ENCODE data around the gene MSH4.
"Not testable (repeated sequence)": the region's sequence is repeated elsewhere in the genome, so short reads cannot be mapped to it uniquely, and the experiment has no call there.

Gene MSH4

DNA sequence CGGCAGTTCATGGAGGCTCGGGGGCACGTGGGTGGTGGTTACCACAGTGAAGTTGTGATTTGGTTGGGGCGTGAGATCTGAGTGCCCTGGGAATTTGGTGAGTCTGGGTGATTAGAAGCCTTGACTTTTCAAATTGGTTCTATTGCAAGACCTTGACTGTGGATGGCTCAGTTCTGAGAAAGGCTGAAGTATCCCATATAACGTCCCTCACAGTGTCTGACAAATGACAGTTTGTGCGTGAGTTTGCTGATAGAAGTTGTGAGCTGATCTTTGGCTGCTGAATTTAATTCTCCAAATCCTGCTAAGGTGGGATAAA is 549 bp downstream of the MSH4 start:
- DNase-seq (ENCODE audit: low read depth), result no peak

- no peak for DNase-seq (ENCODE audit: low read depth)
Observed at GRCh38 chr1:75797606-75798216, 1.0 kb downstream of the MSH4 start.

DNA sequence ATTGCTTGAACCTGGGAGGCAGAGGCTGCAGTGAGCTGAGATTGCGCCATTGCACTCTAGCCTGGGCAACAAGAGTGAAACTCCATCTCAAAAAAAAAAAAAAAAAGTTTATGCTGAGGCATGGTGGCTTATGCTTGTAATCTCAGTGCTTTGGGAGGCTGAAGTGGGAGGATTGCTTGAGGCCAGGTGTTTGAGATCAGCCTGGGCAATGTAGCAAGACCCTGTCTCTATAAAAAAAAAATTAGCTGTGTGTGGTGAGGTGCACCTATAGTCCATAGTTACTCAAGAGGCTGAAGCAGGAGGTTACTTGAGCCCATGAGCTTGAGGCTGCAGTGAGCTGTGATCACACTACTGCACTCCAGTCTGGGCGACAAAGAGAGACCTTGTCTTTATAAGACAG is 4.8 kb downstream of the MSH4 start:
- DNase-seq (ENCODE audit: low read depth), result not testable (repeated sequence)

DNA sequence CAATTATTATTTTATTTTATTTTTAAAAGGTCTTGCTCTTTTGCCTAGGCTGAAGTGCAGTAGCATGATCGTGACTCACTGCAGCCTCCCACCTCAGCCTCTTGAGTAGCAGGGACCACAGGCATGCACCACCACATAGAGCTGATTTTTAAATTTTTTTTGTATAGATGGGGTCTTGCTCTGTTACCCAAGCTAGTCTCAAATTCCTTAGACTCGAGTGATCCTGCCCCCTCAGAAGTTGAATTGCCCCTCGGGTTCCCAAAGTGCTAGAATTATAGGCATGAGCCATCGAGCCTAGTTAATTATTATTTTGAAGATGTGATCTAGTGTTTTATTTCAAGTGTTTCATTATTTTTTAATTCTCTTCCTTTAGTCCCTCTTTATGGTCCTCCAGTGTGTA is 12.2 kb downstream of the MSH4 start:
- no peak for DNase-seq (ENCODE audit: low read depth)

DNA sequence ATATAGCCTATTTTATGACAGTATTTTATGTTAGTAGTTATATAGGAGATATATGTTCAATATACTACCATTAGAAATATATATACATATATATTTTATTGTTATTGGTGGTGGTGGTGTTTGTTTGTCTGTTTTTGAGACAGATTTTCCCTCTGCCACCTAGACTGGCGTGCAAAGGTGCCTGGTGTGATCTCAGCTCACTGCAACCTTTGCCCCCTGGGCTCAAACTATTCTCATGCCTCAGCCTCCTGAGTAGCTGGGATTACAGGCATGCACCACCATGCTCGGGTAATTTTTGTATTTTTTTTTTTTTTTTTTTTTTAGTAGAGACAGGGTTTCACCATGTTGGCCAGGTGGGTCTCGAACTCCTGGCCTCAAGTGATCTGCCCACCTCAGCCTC is 13.4 kb downstream of the MSH4 start:
- not testable (repeated sequence) for DNase-seq (ENCODE audit: low read depth)

DNA sequence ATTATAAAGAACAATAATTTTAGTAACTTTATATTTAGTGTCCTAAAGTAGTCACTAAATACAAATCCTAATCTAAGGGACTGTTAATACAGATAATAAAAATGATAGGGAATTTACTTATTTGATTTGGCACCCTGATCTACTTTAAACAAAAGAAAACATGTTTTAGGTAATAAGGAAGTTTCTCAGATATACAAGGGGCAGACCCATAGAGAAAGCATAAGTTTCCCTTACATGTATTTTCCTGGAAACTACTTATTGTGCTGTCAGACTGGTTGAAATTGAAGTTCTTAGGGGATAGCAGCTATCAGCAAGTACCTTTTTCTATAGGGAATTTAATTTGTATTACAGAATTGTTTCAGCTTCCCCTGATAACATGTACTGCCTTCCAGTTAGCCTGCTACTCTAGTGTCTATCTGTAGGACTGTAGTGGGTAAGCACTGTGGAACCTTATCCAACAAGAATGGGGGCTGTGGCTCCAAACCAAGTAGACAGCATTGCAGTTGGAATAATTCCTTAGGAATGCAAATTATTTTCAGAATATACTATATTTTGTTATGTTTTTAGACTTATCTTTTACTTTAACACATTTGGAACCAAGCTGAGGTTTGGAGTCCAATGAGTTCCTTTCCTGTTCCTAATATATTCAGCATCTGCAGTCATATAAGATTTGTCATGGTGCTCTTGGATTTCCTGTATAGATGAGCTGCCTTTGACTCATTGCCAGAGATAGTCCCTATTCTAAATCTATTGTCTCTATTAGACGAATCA is 14.7 kb downstream of the MSH4 start:
- no peak for DNase-seq (ENCODE audit: low read depth)

DNA sequence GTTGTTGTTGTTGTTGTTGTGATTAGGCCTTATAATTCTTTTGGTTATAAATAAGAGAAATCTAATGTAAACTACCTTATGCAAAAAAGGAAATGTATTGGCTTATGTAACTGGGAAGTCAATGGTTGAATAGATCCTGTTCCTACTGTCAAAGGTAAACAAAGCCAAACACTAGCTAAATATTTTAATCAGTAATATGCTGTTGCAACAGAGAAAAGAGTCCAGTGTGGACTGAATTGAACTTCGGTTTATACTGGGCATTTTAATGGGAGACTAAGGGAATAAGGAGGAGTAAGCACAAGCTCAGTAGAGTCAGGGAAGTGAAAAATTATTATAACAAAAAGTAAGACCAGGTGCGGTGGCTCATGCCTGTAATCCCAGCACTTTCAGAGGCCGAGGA is 15.4 kb downstream of the MSH4 start:
- no peak for DNase-seq (ENCODE audit: low read depth)

- not testable (repeated sequence) for DNase-seq (ENCODE audit: low read depth)
Observed at GRCh38 chr1:75823596-75823995, 26.9 kb downstream of the MSH4 start.

GRCh38 chr1:75836528-75837100 is 39.9 kb downstream of the MSH4 start:
- DNase-seq (ENCODE audit: low read depth), result no peak

- no peak for DNase-seq (ENCODE audit: low read depth)
Observed at GRCh38 chr1:75838079-75838478, 41.4 kb downstream of the MSH4 start.

DNA sequence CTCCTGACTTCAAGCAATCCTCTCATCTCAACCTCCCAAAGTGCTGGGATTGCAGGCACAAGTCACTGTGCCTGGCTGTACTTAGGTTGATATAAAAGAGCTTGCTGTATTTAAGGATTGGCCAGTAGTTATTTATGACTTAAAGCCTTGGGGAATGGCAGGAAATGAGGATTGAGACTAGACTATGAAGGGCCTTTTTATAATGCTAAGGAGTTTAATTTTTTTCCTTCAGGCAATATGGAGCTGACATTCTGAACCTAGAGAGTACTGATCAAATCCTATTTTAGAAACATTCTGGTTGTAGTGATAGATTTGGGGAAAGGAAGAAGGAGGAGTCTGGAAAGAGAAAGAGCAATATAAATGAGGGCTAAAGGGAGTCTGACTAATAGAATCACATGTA is 44.7 kb downstream of the MSH4 start:
- no peak for DNase-seq (ENCODE audit: low read depth)

- no peak for DNase-seq (ENCODE audit: low read depth)
Observed at GRCh38 chr1:75845576-75845975, 48.9 kb downstream of the MSH4 start.

DNA sequence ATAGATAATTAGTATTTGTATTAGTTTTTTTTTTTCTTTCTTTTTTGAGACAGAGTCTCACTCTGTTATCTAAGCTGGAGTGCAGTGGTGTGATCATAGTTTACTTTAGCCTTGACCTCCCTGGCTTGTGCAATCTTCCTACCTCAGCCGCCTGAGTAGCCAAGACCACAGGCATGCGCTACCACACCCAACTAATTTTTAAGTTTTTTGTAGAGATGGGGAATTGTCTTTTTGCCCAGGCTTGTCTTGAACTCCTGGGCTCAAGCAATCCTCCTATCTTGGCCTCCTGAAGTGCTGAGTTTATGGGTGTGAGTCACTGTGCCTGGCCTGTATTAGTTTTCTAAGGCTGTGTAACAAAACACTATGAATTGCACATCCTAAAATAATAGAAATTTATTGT is 58.3 kb downstream of the MSH4 start:
- DNase-seq (ENCODE audit: low read depth), result no peak

- DNase-seq (ENCODE audit: low read depth), result no peak
Observed at GRCh38 chr1:75855734-75856133, 59.1 kb downstream of the MSH4 start.

DNA sequence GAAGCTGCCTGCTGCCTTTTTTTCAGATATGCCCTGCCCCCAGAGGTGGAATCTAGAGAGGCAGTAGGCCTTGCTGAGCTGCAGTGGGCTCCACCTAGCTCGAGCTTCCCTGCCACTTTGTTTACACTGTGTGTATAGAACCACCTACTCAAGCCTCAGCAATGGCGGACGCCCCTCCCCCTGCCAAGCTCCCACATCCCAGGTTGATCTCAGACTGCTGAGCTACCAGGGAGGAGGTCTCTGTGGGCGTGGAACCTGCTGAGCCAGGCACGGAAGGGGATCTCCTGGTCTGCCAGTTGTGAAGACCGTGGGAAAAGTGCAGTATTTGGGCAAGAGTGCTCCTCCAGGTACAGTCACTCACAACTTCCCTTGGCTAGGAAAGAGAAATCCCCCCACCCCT is 65.1 kb downstream of the MSH4 start:
- no peak for DNase-seq (ENCODE audit: low read depth)

- no peak for DNase-seq (ENCODE audit: low read depth)
Observed at GRCh38 chr1:75870951-75871350, 74.3 kb downstream of the MSH4 start.

- no peak for DNase-seq (ENCODE audit: low read depth)
Observed at GRCh38 chr1:75879985-75880384, 83.3 kb downstream of the MSH4 start.

DNA sequence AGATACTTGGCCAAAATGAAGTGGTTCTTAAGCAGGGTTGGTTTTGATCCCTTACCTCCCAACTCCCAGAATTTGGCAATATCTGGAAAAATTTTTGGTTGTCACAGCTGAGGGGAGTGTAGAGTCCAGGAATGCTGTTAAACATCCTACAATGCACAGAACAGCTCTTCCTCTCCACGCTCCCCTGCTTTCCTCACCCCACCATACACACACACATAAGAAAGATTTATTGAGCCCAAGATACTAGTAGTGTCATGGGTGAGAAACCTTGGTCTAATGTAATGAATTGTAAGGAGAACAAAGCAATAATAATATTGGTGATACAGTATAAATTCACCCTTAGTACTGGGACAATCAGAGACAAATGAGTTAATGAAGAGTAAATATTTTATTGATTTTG is 87.8 kb downstream of the MSH4 start:
- no peak for DNase-seq (ENCODE audit: low read depth)

GRCh38 chr1:75901371-75901770 is 104.7 kb downstream of the MSH4 start:
- DNase-seq (ENCODE audit: low read depth), result no peak

DNA sequence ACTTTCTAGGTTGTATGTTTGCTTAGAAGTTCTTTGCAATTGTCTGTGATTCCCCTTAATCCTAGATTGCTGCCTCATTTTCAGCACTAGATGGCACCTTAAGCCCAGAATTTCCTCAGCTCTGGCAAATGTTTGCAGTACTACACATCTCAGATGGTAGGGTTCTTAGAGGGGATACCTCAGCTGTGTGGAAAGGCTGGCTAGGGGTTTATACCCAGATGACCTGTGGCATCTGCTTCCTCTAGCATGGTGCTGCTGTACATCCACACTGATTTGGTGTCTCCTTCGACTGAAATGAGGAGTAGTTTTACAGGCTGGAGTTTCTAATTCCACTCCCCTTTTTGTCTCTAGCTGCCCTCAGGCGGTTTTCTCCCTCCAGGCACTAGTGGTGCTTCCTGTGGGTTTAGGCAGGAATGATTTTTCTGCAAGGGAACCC is 112.1 kb downstream of the MSH4 start:
- no peak for DNase-seq (ENCODE audit: low read depth)

- DNase-seq (ENCODE audit: low read depth), result no peak
Observed at GRCh38 chr1:75916834-75917233, 120.2 kb downstream of the MSH4 start.

- DNase-seq (ENCODE audit: low read depth), result no peak
Observed at GRCh38 chr1:75922698-75923097, 126.0 kb downstream of the MSH4 start.

DNA sequence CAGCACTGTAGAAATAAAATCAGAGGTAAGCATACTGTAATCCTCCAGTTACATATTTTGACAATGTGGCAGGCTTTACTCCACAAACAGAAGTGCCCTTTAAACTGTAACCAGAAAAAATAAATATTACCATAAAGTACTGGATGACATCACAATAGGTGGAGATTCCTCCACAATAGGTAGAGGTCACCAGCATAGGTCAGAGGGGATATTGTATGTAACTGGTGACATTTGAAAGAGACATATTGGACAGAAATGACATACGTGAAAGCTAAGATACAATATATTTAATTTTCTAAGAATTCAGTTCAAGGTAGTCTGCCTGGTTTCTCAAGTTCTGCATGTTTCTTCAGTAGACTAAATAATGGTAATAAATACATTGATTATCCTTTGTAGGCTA is 135.6 kb downstream of the MSH4 start, which contains the start of gene ASB17:
Gene ASB17, minus strand, starts transcription at position 101 of the 400 bp plus-strand sequence. CDS start 113 bp downstream, outside the sequence.
- DNase-seq (ENCODE audit: low read depth), result no peak

- DNase-seq (ENCODE audit: low read depth), result no peak
Observed at GRCh38 chr1:75937034-75937433, 140.4 kb downstream of the MSH4 start.
